Epithelial cell of esophagus (primary cell): ENCODE results near the gene CNGA4.
A peak's percentile ranks its signal among the peaks of the same experiment; 100 is the strongest.

Experiments used
- DNase-seq: peaks from one replicate; pipeline ENCODE4 v3.0.0; 2010; ENCODE audit warnings: low read depth
- H3K4me3 ChIP-seq: 2 replicates; pipeline ENCODE4 v1.5.1; 2011; ENCODE audit warnings: mild to moderate bottlenecking, low read length, control low read depth
- TF ChIP-seq, protein P1 (sequence below): IDR thresholded peaks from 2 replicates; pipeline ENCODE4 v1.5.1; 2011; ENCODE audit warnings: low read depth, mild to moderate bottlenecking, low read length, control low read depth, inconsistent platforms; ENCODE audit not compliant: insufficient read depth; ENCODE audit errors: missing control alignments

CNGA4 gene

DNA sequence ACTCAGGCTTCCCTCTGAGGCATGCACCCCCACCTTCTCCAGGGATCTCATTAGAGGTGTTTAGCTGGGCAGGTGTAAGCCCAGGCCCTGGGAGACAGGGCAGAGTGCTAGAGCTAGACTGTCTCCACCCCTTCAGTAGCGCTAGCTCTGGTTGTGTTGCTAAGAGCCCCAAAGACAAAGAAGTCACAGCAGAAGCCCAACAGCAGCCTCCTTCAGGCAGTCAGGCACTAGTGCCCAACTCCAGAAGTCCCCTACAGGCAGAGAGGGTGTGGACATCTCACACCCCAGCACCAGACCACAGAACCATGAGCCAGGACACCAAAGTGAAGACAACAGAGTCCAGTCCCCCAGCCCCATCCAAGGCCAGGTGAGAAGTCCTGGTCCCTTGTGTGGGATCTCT lies at the start of gene CNGA4:
Gene CNGA4, plus strand, starts transcription at position 188 of the 400 bp plus-strand sequence. Its CDS starts 118 bp downstream, at position 306.
- DNase-seq = no peak
- TF ChIP-seq, protein P1, sequence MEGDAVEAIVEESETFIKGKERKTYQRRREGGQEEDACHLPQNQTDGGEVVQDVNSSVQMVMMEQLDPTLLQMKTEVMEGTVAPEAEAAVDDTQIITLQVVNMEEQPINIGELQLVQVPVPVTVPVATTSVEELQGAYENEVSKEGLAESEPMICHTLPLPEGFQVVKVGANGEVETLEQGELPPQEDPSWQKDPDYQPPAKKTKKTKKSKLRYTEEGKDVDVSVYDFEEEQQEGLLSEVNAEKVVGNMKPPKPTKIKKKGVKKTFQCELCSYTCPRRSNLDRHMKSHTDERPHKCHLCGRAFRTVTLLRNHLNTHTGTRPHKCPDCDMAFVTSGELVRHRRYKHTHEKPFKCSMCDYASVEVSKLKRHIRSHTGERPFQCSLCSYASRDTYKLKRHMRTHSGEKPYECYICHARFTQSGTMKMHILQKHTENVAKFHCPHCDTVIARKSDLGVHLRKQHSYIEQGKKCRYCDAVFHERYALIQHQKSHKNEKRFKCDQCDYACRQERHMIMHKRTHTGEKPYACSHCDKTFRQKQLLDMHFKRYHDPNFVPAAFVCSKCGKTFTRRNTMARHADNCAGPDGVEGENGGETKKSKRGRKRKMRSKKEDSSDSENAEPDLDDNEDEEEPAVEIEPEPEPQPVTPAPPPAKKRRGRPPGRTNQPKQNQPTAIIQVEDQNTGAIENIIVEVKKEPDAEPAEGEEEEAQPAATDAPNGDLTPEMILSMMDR = no peak
- no peak within 1 kb of the TSS for H3K4me3 ChIP-seq

DNA sequence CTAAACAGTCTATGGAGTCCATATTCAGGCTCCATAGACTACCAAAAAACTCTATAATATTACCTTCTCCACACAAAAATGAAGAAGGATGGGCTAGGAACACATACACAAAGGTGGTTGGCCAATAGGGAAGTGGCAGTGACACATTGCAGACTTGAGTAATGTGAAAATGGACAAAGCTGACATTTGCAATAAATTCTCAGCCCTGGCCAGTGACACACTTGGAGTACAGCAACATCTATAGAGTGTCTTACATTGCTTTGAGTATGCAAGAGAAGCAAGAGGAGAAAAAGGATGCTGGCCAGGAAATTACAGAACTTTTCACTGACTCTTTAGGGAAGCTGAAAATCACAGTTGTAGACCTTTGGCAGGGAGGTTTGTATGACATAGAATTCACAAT lies 47.1 kb upstream of the CNGA4 start:
- no peak for DNase-seq
- TF ChIP-seq, protein P1 = no peak

GRCh38 chr11:6194065-6194581 lies 44.8 kb upstream of the CNGA4 start:
- DNase-seq = no peak
- TF ChIP-seq, protein P1 = no peak
- no peak overlapping the region for H3K4me3 ChIP-seq

More for the DNA sequence above, 47.1 kb upstream of the CNGA4 start:
- no peak overlapping the region for H3K4me3 ChIP-seq

DNA sequence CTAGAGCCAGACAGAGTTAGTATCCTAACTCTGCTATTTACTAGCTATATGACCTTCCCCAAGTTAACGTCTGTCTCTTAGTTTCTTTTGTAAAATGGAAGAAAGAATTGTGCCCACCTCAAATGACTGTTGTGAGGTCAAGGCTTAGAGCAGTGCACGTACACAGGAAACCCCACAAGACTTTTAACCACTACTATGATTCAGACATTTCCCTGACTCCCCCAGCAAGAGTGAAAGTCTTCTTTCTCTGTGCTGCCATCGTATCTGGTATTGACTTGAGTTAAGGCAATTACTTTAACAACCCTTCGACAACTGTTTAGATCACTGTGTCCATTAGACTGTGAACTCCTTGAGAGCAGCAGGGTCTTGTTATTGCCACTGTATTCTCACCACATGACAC lies 42.5 kb upstream of the CNGA4 start:
- H3K4me3 ChIP-seq = no peak overlapping the region
- no peak for DNase-seq
- TF ChIP-seq, protein P1 = no peak

DNA sequence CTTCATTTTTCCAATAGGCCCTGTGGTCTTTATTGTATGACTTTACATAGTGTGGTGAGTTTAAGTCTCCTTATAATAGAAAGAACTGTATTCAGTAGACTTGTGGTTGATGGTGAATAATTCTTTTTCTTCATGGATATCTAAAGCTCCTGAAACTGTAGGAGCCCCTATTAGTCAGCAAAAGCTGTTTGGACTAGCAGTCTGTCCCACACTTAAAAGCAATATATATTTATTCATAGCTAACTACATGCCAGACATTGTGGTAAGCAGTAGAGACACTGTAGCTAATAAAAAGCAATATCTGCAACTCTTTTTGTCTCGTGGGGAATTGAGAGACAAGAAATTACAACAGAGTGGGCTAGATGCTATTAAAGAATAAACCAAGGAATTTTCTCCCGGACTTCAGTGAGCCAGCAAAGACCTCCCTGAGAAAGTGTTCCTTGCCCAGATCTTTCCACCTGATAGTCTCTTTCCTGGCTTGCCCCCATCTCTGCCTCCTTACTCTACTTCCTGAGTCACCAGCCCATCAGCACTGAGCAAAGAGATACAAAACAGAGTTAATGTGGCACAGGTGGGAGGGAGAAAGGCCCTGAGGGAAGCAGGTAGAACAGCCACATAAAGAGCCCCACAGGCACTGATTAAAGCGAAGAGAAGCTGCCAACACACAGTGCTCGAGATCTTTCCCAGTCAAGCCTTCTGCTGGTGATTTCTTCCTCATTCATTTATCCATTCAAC lies 41.3 kb upstream of the CNGA4 start:
- TF ChIP-seq, protein P1 = no peak

DNA sequence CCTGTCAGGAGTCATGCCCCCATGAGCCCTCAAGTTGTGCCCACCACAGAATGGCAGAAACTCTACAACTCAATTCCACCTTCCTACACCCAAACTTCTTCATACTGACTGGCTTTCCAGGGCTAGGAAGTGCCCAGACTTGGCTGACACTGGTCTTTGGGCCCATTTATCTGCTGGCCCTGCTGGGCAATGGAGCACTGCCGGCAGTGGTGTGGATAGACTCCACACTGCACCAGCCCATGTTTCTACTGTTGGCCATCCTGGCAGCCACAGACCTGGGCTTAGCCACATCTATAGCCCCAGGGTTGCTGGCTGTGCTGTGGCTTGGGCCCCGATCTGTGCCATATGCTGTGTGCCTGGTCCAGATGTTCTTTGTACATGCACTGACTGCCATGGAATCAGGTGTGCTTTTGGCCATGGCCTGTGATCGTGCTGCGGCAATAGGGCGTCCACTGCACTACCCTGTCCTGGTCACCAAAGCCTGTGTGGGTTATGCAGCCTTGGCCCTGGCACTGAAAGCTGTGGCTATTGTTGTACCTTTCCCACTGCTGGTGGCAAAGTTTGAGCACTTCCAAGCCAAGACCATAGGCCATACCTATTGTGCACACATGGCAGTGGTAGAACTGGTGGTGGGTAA lies 39.6 kb upstream of the CNGA4 start, which contains the start of gene OR52W1:
Gene OR52W1, plus strand, starts transcription at position 51 of the 637 bp plus-strand sequence. Its CDS starts 0 bp downstream, at position 51.
- TF ChIP-seq, protein P1 = no peak
- no peak for DNase-seq
- no peak within 1 kb of the TSS for H3K4me3 ChIP-seq

More for the DNA sequence above, 41.3 kb upstream of the CNGA4 start:
- DNase-seq = no peak
- no peak overlapping the region for H3K4me3 ChIP-seq

DNA sequence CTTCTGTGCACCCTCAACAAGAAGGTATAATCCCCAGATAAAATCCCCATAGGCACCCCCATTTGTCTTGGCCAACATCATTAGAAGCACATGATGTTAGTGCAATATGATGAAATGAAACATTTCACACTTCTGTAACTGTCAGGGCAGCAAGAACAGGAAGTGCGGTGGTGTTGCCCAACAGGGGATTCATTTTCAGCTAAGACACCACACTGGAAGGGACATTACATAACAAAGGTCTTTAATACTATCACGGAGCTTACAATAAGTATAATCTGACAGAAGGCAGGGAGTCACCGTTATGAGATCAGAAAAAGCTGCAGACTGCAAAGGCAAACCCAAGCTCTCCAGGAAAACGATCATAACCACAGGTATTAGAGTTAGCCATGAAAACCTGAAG lies 37.9 kb upstream of the CNGA4 start:
- TF ChIP-seq, protein P1 = no peak
- no peak overlapping the region for H3K4me3 ChIP-seq
- DNase-seq = peak; percentile 4
